Sigmoid colon (tissue), 7 donors: ENCODE data around the gene SLC30A10. TPM values are rescaled to one million over a fixed set of nuclear protein-coding genes. Genes with fewer than 3 reads are reported as not detected.

ENCODE experiments used
- DNase-seq: peaks from one replicate; pipeline ENCODE4 v3.0.0-alpha.2; 2019
- H3K27ac ChIP-seq, 4 donors: fragments of 200-600 bp; sonication (generic); one replicate each; pipeline ENCODE4 v1.5.1; 2016 to 2019; ENCODE audit warnings: mild to moderate bottlenecking in 1 of 4
- H3K27me3 ChIP-seq, 3 donors: fragments of 200-600 bp; sonication (generic); one replicate each; pipeline ENCODE4 v1.5.1; 2019; ENCODE audit warnings: mild to moderate bottlenecking in 1 of 3
- H3K36me3 ChIP-seq, 4 donors: fragments of 200-600 bp; sonication (generic); one replicate each; pipeline ENCODE4 v1.5.1; 2016 to 2019
- H3K4me1 ChIP-seq, 4 donors: fragments of 200-600 bp; sonication (generic); one replicate each; pipeline ENCODE4 v1.5.1; 2017 to 2019
- H3K4me3 ChIP-seq, 4 donors: fragments of 200-600 bp; sonication (generic); one replicate each; pipeline ENCODE4 v1.5.1; 2017 to 2019; ENCODE audit warnings: mild to moderate bottlenecking in 2 of 4, moderate library complexity in 1 of 4
- H3K9me3 ChIP-seq, 4 donors: fragments of 200-600 bp in 3 of 4; sonication (generic) in 3 of 4; one replicate each; pipeline versions ENCODE4 v1.5.1 to v1.6.1; 2013 to 2019
- EP300 ChIP-seq, 4 donors: sonication (generic); formaldehyde crosslinking; IDR thresholded peaks; one replicate each; pipeline ENCODE4 v1.6.1; 2017; ENCODE audit warnings: antibody characterized with exemption in 4 of 4
- POLR2A ChIP-seq, 2 donors: fragments of 450-650 bp; IDR thresholded peaks; one replicate each; pipeline ENCODE4 v1.6.1; 2016; ENCODE audit warnings: antibody characterized with exemption in 2 of 2, mild to moderate bottlenecking in 2 of 2, moderate library complexity in 2 of 2
- POLR2AphosphoS5 ChIP-seq, 4 donors: sonication (generic); formaldehyde crosslinking; IDR thresholded peaks; one replicate each; pipeline ENCODE4 v1.6.1; 2017; ENCODE audit warnings: antibody characterized with exemption in 4 of 4
- WGBS, 2 donors: extraction: QIAGEN DNeasy Blood & Tissue Kit; methylation state at CpG; one replicate each; pipeline ENCODE4 v1.1.7; 2013; 5-methylcytosine and 5-hydroxymethylcytosine counted together
- intact Hi-C: fragments of 100-400 bp; cut with DNase I; formaldehyde crosslinking; loops from one replicate; pipeline ENCODE4 v1.15.1; 2023
- polyA plus RNA-seq, 3 donors: library from polyadenylated mRNA; stranded (reverse); fragments of 200-250 nt; gene quantifications; one replicate each; pipeline ENCODE4 v1.2.3, GENCODE V29; 2013
- total RNA-seq, 4 donors: library from RNA; depleted of rRNA; stranded (reverse); fragments of >200 nt; gene quantifications; one replicate each; pipeline ENCODE4 v1.1.0, GENCODE V29; 2016
- TF ChIP-seq, protein P1 (sequence below), 4 experiments: fragments of 450-650 bp in 3 of 4; fragments of 200-600 bp in 1 of 4; IDR thresholded peaks; one replicate each; pipeline ENCODE4 v1.5.1; 2016 to 2019; ENCODE audit warnings: antibody characterized with exemption in 4 of 4, mild to moderate bottlenecking in 3 of 4, moderate library complexity in 2 of 4
- donor health status: healthy with polysubstance abuse.
- donor health status: Bipolar disorder and iron deficiency.
- donor health status: healthy.

SLC30A10 gene
- total and polyA plus RNA-seq, 7 donors: 0.68 to 7.9 (median 3.5) TPM; not detected in 3

- H3K4me1 ChIP-seq: no peaks in the 10 kb centered on the region
- no peaks in the 10 kb centered on the region for H3K27me3 ChIP-seq
- no peak for TF ChIP-seq POLR2AphosphoS5 (IDR thresholded peaks at IDR 0.05)
- H3K36me3 ChIP-seq: no peaks in the 10 kb centered on the region
- intact Hi-C loops: no loop called here
- H3K4me3 ChIP-seq: no peak overlapping the region
- no peak for DNase-seq
- 57 to 68% methylated on average over 5 of the region's 5 CpGs for WGBS, 2 donors
- no peak overlapping the region for H3K27ac ChIP-seq
- no peaks in the 10 kb centered on the region for H3K9me3 ChIP-seq
Measured at GRCh38 chr1:219883400-219884332, 44.7 kb downstream of the SLC30A10 start.

- intact Hi-C loops: no loop called here
- 62 to 80% methylated on average over 3 of the region's 3 CpGs for WGBS, 2 donors
- H3K9me3 ChIP-seq: no peaks in the 10 kb centered on the region
- TF ChIP-seq POLR2A (IDR thresholded peaks at IDR 0.05): no peak
- no peak for TF ChIP-seq EP300 (IDR thresholded peaks at IDR 0.05)
- TF ChIP-seq, protein P1, sequence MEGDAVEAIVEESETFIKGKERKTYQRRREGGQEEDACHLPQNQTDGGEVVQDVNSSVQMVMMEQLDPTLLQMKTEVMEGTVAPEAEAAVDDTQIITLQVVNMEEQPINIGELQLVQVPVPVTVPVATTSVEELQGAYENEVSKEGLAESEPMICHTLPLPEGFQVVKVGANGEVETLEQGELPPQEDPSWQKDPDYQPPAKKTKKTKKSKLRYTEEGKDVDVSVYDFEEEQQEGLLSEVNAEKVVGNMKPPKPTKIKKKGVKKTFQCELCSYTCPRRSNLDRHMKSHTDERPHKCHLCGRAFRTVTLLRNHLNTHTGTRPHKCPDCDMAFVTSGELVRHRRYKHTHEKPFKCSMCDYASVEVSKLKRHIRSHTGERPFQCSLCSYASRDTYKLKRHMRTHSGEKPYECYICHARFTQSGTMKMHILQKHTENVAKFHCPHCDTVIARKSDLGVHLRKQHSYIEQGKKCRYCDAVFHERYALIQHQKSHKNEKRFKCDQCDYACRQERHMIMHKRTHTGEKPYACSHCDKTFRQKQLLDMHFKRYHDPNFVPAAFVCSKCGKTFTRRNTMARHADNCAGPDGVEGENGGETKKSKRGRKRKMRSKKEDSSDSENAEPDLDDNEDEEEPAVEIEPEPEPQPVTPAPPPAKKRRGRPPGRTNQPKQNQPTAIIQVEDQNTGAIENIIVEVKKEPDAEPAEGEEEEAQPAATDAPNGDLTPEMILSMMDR (IDR thresholded peaks at IDR 0.05): no peak
- no peak for TF ChIP-seq POLR2AphosphoS5 (IDR thresholded peaks at IDR 0.05)
- H3K4me1 ChIP-seq: no peaks in the 10 kb centered on the region
- H3K27me3 ChIP-seq: no peaks in the 10 kb centered on the region
- DNase-seq: no peak
- H3K4me3 ChIP-seq: no peak overlapping the region
- H3K36me3 ChIP-seq: no peaks in the 10 kb centered on the region
- H3K27ac ChIP-seq: no peak overlapping the region
Measured at GRCh38 chr1:219882755-219883154, 45.6 kb downstream of the SLC30A10 start.

- intact Hi-C loops: no loop called here
- WGBS, 2 donors: 82 to 87% methylated on average over 3 of the region's 3 CpGs
Measured at GRCh38 chr1:219882096-219882495, 46.3 kb downstream of the SLC30A10 start.

DNA sequence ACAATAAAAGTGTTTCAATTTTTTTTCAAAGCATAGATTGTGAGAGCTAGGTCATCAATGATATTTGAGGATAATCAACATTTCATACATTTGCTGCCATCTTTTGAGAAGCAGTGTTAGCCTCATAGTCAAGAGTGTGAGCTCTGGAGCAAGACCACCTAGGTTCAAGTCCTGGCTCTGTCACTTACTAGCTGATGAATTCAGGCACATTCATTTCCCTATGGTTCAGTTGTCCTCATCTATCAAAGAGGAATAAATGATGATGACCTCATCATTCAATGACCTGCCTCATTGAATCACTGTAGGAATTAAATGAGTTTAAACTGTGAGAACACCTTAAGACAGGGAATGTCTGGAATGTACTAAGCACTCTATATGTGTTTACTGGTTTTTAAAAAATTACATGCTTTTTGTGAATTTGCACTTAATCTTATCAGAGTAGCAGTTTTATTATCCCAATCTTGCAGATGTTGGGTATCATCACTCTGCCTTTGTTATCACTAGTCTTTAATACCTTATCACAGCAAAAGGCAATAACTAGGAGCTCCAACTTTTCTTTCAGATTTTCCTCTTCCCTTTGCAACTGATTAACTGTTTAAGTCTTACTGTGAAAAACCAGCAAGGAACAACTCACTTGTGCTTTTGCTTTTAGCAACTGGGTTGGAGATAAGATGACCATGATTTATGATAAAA, 47.4 kb downstream of the SLC30A10 start:
- no peak overlapping the region for H3K27ac ChIP-seq
- no peaks in the 10 kb centered on the region for H3K4me1 ChIP-seq
- TF ChIP-seq POLR2AphosphoS5 (IDR thresholded peaks at IDR 0.05) (no peak), EP300 (IDR thresholded peaks at IDR 0.05) (no peak), POLR2A (IDR thresholded peaks at IDR 0.05) (no peak)
- TF ChIP-seq, protein P1 (IDR thresholded peaks at IDR 0.05): no peak
- intact Hi-C loops: no loop called here
- no peaks in the 10 kb centered on the region for H3K9me3 ChIP-seq
- H3K4me3 ChIP-seq: no peak overlapping the region
- DNase-seq: no peak
- no peaks in the 10 kb centered on the region for H3K27me3 ChIP-seq
- H3K36me3 ChIP-seq: no peaks in the 10 kb centered on the region

More at GRCh38 chr1:219882096-219882495, 46.3 kb downstream of the SLC30A10 start:
- Histone ChIP-seq H3K9me3 (no peaks in the 10 kb centered on the region), H3K4me1 (no peaks in the 10 kb centered on the region), H3K27me3 (no peaks in the 10 kb centered on the region), H3K27ac (no peak overlapping the region), H3K4me3 (no peak overlapping the region), H3K36me3 (no peaks in the 10 kb centered on the region)
- TF ChIP-seq POLR2AphosphoS5 (IDR thresholded peaks at IDR 0.05) (no peak), POLR2A (IDR thresholded peaks at IDR 0.05) (no peak), EP300 (IDR thresholded peaks at IDR 0.05) (no peak)
- TF ChIP-seq, protein P1 (IDR thresholded peaks at IDR 0.05): no peak
- DNase-seq: no peak

GRCh38 chr1:219876798-219877209, 51.6 kb downstream of the SLC30A10 start:
- Histone ChIP-seq H3K27ac (no peak overlapping the region), H3K36me3 (no peaks in the 10 kb centered on the region), H3K4me3 (no peak overlapping the region), H3K4me1 (no peaks in the 10 kb centered on the region), H3K9me3 (no peaks in the 10 kb centered on the region), H3K27me3 (no peaks in the 10 kb centered on the region)
- no peak for DNase-seq
- WGBS, 2 donors: 19 to 59% methylated on average over 5 of the region's 5 CpGs
- intact Hi-C loops: no loop called here
- TF ChIP-seq POLR2AphosphoS5 (IDR thresholded peaks at IDR 0.05) (no peak), POLR2A (IDR thresholded peaks at IDR 0.05) (no peak), EP300 (IDR thresholded peaks at IDR 0.05) (no peak)
- TF ChIP-seq, protein P1 (IDR thresholded peaks at IDR 0.05): no peak
